ENCODE data around the gene TBC1D14. TPM values are rescaled to one million over a fixed set of nuclear protein-coding genes. Genes with fewer than 3 reads are reported as not detected.

TBC1D14 gene
- polyA plus RNA-seq, 1 of the 3 experiments (the other 2 are of a cell fraction), result 39.5 TPM

- no peaks in the 10 kb centered on the region for H3K9me3 ChIP-seq
- POLR2A ChIA-PET, result no interaction called here
- peak overlapping the region; percentile 79 for H3K4me2 ChIP-seq
- H3K36me3 ChIP-seq (replicated peaks in 1 of 2; ENCODE audit: control insufficient read depth in 1 of 2, insufficient read depth in 2 of 2, low read length in 1 of 2), result peaks cover 6 to 10% of the 10 kb centered on the region in 2 experiments
- H3K79me2 ChIP-seq (ENCODE audit: insufficient read depth), result peaks cover 62% of the 10 kb centered on the region
- peaks cover 20% of the 10 kb centered on the region for H4K20me1 ChIP-seq (ENCODE audit: insufficient read depth)
- no peaks in the 10 kb centered on the region for H3K27me3 ChIP-seq (ENCODE audit: insufficient read depth)
- peaks cover 9% of the 10 kb centered on the region for H3F3A ChIP-seq (replicated peaks; ENCODE audit: insufficient read depth)
- H3K27ac ChIP-seq (ENCODE audit: low read depth in 2 of 2, low read length in 1 of 2), result peak overlapping the region; percentile 66 to 73; a peak in 3 of 4 replicates
- H3K9ac ChIP-seq, result peak overlapping the region; percentile 20; the same call in 1 of the 2 replicates
- CTCF ChIA-PET, result interaction anchor here (0.6 to 1.3 kb wide), 3 partner anchors 17 to 74 kb away, joined by 3 to 4 read pairs (median 4); no protein-coding TSS in a partner anchor
- H3K4me3 ChIP-seq (ENCODE audit: low read depth in 2 of 2, low read length in 1 of 2), result peak overlapping the region; percentile 4 to 46; a peak in 2 of 4 replicates
- TF ChIP-seq SMC3 (IDR thresholded peaks at IDR 0.05; ENCODE audit: low read depth, low read length) (no peak), MXI1 (IDR thresholded peaks at IDR 0.05; ENCODE audit: low read depth, low read length) (no peak), EP300 (IDR thresholded peaks at IDR 0.05; ENCODE audit: borderline replicate concordance in 1 of 2, low read depth in 1 of 2, low read length in 1 of 2) (no peak), JUND (IDR thresholded peaks at IDR 0.05) (no peak), RAD21 (IDR thresholded peaks at IDR 0.05; ENCODE audit: low read length) (no peak), GABPA (IDR thresholded peaks at IDR 0.05; ENCODE audit: low read depth) (no peak), PBX3 (IDR thresholded peaks at IDR 0.05) (no peak), USF1 (IDR thresholded peaks at IDR 0.05; ENCODE audit: borderline replicate concordance, low read depth) (no peak), RCOR1 (IDR thresholded peaks at IDR 0.05; ENCODE audit: low read length) (no peak), NRF1 (IDR thresholded peaks at IDR 0.05; ENCODE audit: low read depth, low read length) (no peak), MEF2A (IDR thresholded peaks at IDR 0.05; ENCODE audit: borderline replicate concordance, low read depth) (no peak), FOXM1 (IDR thresholded peaks at IDR 0.05; ENCODE audit: low read depth) (no peak), USF2 (IDR thresholded peaks at IDR 0.05; ENCODE audit: borderline replicate concordance, low read depth, low read length) (no peak), NFIC (IDR thresholded peaks at IDR 0.05; ENCODE audit: borderline replicate concordance) (no peak), FOXJ3 (CRISPR knock-in tag; IDR thresholded peaks at IDR 0.05) (no peak), RXRA (IDR thresholded peaks at IDR 0.05; ENCODE audit: borderline replicate concordance, low read depth) (no peak), FOSL2 (IDR thresholded peaks at IDR 0.05; ENCODE audit: borderline replicate concordance, low read depth) (no peak), SIN3A (IDR thresholded peaks at IDR 0.05; ENCODE audit: borderline replicate concordance, low read depth, low read length) (no peak)
- no peaks in the 10 kb centered on the region for H3K9me2 ChIP-seq
- peaks cover 18 to 53% of the 10 kb centered on the region in 2 experiments for H3K4me1 ChIP-seq (ENCODE audit: control insufficient read depth in 1 of 2, insufficient read depth in 2 of 2, low read depth in 1 of 2, low read length in 1 of 2)
- no peak overlapping the region for H2AFZ ChIP-seq (ENCODE audit: low read depth)
- 74% methylated on average over 5 of the region's 11 CpGs for WGBS (ENCODE audit: low lambda C conversion rate)
- no peak for DNase-seq
Observed at GRCh38 chr4:6991249-6991648, 81.6 kb downstream of the TBC1D14 start.
